Measurements from ENCODE around the gene WSCD2.
"Not testable (repeated sequence)": the region's sequence is repeated elsewhere in the genome, so short reads cannot be mapped to it uniquely, and the experiment has no call there.

The WSCD2 gene

GRCh38 chr12:108199106-108199505, 70.0 kb downstream of the WSCD2 start:
- no peak for DNase-seq

DNA sequence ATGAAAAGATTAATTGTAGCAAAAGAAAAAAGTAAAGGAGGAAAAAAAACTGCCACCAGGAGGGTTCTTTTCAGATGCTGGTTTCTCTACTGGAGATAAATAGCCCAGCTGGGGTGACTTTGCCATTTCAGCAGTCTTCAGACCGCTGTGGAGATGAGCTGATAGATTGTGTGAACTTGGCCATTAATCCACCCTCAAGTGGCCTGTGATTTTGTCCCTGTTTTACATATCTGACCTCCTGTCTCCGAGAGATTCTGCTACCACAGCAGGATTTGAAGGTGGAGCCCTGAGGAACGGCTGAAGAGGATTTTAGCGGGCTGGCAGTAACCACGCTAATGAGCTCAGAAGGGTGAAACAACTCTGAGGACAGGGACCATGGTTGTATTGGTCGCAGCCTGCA, 72.7 kb downstream of the WSCD2 start:
- no peak for DNase-seq

- no peak for DNase-seq
Measured at GRCh38 chr12:108204117-108204987, 75.3 kb downstream of the WSCD2 start.

- no peak for DNase-seq
Measured at GRCh38 chr12:108205864-108206263, 76.8 kb downstream of the WSCD2 start.

DNA sequence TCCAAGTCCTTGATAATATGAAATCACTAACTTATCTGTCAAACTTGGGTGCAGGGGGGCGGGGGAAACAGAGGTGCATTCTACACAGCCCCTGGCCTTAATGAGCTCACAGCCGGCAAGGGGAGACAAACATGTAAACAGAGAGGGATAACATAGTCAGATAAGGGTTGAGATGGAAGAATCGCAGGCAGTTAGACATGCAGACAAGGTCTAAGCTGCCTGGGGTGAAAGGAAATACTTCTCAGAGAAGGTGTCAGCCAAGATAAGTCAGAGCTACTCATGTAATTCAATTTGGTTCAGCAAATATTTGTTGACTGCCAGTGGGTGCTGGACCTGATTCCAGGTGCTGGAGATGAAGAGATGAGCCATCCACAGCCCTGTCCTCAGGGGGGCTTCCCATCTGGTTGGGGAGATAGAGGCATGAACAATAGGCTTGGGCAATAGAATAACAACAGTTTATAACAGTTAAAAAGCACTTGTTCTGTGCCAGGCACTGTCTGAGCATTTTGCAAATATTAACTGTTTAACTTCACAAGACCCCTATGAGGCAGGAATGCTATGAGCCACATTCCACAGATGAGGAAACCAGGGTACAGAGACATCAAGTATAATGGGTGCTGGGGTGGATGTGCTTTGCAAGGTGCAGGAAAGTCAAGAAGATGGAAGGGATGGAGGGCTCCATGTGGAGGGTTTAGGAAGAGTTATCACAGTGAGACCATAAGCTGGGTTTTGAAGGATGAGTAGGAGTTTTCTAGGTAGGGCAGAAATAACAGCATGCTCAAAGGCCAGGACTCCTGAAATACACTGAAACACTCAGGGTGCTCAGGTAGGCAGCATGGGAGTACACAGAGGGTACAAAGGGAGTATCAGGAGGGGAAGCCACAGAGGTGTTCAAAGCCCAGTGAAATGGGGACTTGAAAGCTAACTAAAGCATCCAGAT, 79.0 kb downstream of the WSCD2 start:
- DNase-seq = no peak

GRCh38 chr12:108210001-108210400, 80.9 kb downstream of the WSCD2 start:
- no peak for DNase-seq

DNA sequence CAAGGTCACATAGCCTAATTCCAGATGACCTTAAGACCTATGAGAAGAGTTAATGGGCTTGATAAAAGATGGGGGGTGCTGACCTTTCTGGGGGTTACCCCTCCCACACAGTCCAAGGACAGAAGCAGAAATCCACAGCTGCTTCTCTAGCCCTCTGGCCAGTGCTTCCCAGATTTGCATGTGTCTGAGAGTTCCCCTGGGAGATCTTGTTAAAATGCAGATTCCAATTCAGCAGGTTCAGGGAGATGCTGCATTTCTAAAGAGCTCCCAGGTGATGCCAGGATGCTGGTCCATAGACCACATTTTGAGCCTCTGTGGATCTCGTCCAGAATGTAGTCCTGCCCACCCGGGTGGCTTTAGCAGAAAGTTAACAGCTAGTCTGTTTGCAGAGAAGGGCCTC, 82.1 kb downstream of the WSCD2 start:
- DNase-seq = no peak

DNA sequence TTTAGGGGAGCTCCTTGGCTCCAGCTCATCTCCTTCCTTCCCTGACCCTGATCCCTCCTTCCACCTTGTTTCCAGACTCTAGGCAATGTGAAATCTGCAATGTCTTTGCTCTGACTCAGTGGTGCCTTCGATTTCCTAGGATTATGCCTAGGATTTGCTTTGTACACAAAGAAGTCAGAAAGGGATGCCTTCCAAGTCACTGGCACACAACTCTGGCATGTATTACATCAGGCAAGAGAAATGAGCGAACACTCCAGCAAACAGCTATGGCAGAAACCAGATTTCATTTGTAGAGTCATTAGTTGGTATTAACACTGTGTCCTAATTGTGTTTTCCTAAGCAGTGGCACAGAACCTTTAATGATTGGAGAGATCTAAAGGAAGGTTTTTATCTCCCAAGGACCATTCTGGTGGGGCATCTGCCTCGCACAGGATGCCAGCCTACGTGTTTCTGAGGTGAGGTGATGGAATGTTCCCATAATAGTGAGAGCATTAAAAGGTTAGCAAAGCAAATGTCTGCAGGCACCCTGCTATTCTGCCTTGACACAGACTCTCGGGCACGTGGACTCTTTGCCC, 84.9 kb downstream of the WSCD2 start:
- DNase-seq = no peak

GRCh38 chr12:108214486-108214885, 85.4 kb downstream of the WSCD2 start:
- no peak for DNase-seq

DNA sequence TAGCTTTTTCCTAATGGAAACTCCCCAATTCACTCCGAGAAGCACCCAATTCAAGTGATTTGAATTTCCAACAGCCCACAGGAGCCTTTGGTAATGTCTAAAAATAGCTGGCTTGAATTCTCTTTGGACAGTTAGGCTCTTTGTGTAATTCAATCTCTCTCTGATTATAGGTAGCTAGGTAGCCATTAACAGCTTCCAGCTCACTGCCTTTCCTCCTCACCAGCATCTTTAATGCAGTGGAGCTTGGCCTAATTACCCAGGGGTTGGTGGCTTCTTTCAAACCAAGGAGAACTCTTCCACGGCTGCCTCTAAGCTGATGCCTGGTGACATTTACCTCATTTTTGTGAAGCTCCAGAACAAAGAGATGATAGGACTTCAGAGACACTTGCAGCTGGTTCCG, 86.4 kb downstream of the WSCD2 start:
- DNase-seq = no peak

GRCh38 chr12:108218921-108219320, 89.8 kb downstream of the WSCD2 start:
- DNase-seq = no peak

GRCh38 chr12:108225101-108225500, 96.0 kb downstream of the WSCD2 start:
- not testable (repeated sequence) for DNase-seq

- no peak for DNase-seq
Measured at GRCh38 chr12:108226866-108227265, 97.8 kb downstream of the WSCD2 start.

DNA sequence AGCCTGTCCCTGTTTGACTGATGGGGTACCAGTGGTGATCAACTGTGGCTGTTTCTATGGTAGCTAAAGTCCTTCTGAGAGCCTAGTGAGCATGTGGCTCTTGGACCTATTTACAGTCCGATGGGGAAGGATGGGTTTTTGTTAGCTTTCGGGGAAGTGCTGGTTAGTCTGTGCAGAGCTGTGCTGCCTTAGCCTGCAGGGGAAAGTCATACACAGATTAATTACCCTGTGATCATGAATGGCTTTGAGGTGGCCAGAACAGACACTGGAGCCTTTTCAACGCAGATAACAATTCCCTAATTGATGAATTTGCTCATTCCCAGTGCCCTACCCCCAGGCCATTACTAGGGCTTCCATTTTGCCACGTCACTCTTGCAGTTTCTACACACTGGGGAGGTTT, 99.7 kb downstream of the WSCD2 start:
- DNase-seq = no peak

GRCh38 chr12:108231109-108231905, 102.2 kb downstream of the WSCD2 start:
- DNase-seq = no peak

DNA sequence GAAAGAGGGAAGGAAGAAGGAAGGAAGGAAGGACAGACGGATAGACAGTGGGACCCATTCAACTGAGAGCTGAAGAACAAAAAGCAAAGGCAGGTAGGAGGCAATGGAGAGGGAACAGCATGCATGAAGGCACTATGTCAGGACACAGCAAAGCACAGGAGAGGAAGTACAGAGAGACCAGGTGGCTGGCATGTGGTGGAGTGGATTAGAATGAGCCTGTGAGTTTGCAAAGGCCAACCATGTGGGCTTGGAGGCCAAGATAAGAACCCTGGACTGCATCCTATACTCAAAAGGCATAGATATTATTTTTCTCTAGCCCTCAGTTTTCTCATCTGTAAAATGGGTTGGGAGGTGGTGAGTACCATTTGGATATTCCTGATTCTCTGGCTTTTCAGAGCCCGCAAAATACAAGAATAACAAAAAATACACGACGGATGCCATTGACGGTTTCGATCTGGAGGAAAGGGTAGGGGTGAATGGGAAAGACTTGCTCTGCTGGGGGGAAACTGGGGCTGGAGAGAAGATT, 102.9 kb downstream of the WSCD2 start:
- DNase-seq = no peak

DNA sequence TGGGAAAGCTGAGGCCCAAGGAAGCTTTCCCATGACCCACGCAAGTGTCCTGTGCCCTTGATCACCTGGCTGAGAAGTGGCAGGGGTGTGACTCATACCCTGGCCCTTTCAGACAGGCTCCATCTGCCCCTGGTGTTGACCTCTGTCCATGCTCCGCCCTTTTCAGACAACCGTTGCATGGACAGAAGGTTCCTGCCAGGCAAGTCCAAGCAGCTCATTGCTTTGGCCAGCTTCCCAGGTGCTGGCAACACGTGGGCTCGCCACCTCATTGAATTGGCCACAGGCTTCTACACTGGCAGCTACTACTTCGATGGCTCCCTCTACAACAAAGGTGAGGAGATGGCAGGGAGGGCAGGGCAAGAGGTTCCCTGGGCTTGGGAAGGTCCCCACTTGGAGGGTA, 103.5 kb downstream of the WSCD2 start:
- DNase-seq = no peak

- DNase-seq = no peak
Measured at GRCh38 chr12:108234158-108234557, 105.1 kb downstream of the WSCD2 start.

DNA sequence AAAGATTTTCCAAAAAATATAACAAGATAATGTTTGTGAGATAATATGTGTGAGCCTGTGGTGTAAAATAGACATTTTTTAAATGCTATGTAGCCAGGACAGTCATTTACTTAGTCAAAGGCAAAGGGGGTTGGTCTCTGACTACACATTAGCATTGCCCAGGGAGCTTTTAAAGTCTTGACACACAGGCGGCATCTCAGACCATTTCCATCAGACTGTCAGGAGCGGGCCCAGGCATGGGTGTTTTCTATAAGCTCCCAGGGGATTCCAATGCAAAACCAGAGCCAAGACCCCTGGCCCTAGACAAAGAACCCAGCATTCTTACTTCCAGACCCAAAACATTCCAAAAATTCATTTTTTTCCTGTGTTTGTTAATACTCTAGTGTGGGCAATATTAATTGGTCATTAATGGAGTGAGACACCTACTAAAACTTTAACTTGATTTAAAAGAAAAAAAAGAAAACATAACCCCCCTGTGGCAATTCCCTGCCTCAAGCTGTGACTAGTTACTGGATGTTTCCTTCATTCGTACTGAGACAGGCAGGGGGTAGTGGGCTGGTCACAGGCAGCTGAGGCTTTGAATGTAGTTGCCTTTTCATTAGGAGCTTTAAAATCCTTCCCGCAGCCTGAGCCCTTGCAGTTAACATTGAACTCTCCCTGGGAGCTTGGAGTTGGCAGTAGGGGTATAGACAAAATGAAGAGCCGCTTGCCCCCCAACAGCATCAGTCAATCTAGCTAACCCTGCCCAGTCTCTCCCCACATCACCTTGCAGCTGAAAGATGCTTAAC, 106.3 kb downstream of the WSCD2 start:
- DNase-seq = no peak

- DNase-seq = no peak
Measured at GRCh38 chr12:108235985-108236263, 106.8 kb downstream of the WSCD2 start.

GRCh38 chr12:108236366-108236765, 107.3 kb downstream of the WSCD2 start:
- DNase-seq = no peak

DNA sequence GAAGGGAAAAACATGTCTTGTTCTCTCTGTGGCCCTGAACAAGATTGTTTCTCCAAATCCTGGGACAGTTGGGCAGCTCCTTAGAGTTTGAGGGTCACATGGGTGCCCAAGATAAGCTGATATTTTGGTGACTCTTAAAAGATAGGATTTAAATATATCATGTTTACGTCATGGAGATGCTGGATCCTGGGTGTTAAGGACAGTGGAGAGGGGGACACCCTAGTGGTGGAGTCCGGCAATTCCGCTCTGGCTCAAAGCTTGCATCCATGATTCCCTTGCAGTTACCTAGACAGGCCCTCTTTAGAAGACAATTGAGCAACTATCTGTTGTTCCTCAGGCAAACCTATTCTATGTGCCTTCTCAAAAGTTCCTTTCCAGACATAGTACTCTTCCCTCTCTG, 108.2 kb downstream of the WSCD2 start:
- DNase-seq = no peak

Measured in stimulated activated CD4-positive, alpha-beta T cell treated with anti-CD3 and anti-CD28 coated beads, Interleukin-4, amount 100 ng/mL, for 1 hour (primary cell).